ENCODE data around the gene DDX25.

- TF ChIP-seq EZH2 (IDR thresholded peaks at IDR 0.05; ENCODE audit: low read length) (no peak), CTCF (optimal IDR thresholded peaks at IDR 0.05 in 1 of 3, IDR thresholded peaks at IDR 0.05 in 1 of 3, conservative IDR thresholded peaks at IDR 0.05 in 1 of 3; ENCODE audit: extremely low read depth in 1 of 3, insufficient read depth in 2 of 3, low read length in 3 of 3) (no peak)
These were observed 13.7 kb upstream of the DDX25 start for GRCh38 chr11:125890447-125891100.
